NCI-H1694 (cell line): ENCODE data around the gene AVP.
A peak's percentile ranks its signal among the peaks of the same experiment; 100 is the strongest.
"Not testable (repeated sequence)": the region's sequence is repeated elsewhere in the genome, so short reads cannot be mapped to it uniquely, and the experiment has no call there.

Source experiments
- DNase-seq: peaks from one replicate; lab custom pipeline; 2025; lab: John Stamatoyannopoulos, UW

The AVP gene

DNA sequence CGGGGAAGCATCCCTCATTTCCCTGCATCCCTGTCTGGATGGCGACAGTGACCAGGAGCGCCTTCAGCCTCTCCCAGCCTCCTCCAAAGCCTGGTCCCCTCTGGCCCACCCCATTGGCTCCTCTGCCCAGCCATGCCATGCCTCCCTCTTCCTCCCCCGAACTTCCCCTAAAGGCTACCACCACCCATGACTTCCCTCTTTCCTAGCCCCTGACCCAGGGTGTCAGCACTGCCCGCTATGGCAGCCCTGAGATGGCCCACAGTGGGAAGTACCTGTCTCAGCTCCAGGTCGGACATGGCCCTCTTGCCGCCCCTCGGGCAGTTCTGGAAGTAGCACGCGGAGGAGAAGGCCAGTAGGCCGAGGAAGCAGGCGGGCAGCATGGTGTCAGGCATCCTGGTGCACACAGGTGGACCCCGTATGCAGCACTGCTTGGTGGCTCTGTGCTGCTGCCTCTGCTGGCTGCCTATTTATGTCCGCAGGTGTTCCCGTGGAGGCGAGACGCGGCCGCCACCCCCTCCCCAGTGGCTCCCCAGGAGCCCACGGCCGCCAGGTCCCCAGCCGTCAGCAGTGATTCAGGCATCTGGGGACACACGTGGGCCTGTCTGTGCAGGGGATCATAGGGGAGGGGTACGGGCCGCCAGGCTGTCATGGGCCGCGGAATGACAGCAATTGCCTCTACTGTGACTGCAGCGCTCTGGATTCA lies at the start of gene AVP:
Gene AVP, minus strand, starts transcription at position 442 of the 703 bp plus-strand sequence. Its CDS starts 50 bp downstream, at position 392.
- no peak for DNase-seq

DNA sequence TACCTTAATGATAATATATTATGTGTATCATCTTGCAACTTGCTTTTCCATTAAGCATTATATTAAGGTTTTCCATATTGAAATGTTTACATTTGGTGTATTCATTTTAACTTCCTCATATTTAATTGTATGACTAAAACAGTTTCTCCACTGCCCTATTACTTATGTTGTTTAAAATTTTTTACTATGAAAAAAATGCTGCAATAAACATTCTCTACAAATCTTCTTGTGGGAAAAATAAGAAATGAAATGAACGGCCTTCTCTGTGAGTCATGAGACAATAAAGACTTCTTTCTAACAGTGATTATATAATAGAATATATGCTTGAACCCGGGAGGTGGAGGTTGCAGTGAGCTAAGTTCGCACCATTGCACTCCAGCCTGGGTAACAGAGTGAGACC lies 49.6 kb upstream of the AVP start:
- DNase-seq, result no peak

DNA sequence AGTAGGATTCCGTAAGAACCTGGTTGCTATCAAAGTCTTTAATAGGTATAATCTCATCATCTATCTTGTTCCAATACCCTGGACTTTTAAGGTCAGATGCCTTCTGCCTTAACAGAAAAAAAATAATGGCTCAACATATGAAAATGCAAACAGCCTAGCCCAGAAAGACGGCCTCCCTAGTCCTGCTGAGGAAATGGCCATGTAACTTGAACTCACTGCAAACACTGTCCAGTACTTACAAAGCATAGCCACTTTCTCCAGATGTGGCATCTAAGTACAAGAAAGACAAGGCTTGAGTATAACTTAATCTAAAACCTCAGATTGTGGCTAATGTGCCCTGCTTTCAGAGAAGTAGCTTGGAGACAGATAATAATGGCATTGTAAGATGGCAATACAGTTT lies 48.6 kb upstream of the AVP start:
- DNase-seq, result no peak

GRCh38 chr20:3130051-3130600 lies 45.6 kb upstream of the AVP start:
- DNase-seq, result no peak

GRCh38 chr20:3129094-3129493 lies 44.6 kb upstream of the AVP start:
- DNase-seq, result no peak

GRCh38 chr20:3128275-3128984 lies 43.9 kb upstream of the AVP start:
- DNase-seq, result no peak

DNA sequence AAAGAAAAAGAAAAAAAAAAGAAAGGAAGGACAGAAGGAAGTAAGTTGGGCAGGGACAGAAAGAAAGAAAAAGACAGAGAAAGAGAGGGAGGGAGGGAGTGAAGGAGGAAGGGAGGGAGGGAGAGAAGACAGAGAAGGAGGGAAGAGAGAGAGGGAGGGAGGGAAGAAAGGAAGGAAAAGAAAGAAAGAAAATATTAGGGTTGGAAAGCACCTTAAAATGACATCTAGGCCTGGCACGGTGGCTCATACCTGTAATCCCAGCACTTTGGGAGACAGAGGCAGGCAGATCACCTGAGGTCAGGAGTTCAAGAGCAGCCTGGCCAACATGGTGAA lies 42.0 kb upstream of the AVP start:
- DNase-seq, result no peak

DNA sequence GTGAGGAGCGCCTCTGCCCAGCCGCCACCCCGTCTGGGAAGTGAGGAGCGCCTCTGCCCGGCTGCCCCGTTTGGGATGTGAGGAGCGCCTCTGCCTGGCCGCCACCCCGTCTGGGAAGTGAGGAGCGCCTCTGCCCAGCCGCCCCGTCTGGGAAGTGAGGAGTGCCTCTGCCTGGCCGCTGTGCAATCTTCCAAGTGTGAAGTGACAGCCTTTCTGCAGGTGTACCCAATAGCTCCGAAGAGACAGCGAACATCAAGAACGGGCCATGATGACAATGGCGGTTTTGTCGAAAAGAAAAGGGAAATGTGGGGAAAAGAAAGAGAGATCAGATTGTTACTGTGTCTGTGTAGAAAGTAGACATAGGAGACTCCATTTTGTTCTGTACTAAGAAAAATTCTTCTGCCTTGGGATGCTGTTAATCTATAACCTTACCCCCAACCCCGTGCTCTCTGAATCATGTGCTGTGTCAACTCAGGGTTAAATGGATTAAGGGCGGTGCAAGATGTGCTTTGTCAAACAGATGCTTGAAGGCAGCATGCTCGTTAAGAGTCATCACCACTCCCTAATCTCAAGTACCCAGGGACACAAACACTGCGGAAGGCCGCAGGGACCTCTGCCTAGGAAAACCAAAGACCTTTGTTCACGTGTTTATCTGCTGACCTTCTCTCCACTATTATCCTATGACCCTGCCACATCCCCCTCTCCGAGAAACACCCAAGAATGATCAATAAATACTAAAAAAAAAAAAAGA lies 41.4 kb upstream of the AVP start:
- DNase-seq, result not testable (repeated sequence)

DNA sequence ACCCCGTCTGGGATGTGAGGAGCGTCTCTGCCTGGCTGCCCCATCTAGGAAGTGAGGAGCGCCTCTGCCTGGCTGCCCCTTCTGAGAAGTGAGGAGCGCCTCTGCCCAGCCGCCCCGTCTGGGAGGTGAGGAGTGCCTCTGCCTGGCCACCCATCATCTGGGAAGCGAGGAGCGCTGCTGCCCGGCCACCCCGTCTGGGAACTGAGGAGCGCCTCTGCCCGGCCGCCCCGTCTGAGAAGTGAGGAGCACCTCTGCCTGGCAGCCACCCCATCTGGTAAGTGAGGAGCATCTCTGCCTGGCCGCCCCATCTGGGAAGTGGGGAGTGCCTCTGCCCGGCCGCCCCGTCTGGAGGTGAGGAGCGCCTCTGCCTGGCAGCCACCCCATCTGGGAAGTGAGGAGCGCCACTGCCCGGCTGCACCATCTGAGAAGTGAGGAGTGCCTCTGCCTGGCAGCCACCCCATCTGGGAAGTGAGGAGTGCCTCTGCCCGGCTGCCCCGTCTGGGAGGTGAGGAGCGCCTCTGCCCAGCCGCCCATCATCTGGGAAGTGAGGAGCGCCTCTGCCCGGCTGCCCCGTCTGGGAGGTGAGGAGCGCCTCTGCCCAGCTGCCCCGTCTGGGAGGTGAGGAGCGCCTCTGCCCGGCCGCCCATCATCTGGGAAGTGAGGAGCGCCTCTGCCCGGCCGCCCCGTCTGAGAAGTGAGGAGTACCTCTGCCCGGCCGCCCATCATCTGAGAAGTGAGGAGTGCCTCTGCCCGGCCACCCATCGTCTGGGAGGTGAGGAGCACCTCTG lies 40.4 kb upstream of the AVP start:
- not testable (repeated sequence) for DNase-seq

DNA sequence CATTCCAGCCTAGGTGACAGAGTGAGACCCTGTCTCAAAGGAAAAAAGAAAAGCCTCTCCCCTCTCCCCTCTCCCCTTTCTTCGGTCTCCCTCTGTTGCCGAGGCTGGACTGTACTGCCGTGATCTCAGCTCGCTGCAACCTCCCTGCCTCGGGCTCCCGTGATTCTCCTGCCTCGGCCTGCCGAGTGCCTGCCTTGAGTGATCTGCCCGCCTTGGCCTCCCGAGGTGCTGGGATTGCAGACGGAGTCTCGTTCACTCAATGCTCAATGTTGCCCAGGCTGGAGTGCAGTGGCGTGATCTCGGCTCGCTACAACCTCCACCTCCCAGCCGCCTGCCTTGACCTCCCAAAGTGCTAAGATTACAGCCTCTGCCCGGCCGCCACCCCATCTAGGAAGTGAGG lies 39.6 kb upstream of the AVP start:
- not testable (repeated sequence) for DNase-seq

DNA sequence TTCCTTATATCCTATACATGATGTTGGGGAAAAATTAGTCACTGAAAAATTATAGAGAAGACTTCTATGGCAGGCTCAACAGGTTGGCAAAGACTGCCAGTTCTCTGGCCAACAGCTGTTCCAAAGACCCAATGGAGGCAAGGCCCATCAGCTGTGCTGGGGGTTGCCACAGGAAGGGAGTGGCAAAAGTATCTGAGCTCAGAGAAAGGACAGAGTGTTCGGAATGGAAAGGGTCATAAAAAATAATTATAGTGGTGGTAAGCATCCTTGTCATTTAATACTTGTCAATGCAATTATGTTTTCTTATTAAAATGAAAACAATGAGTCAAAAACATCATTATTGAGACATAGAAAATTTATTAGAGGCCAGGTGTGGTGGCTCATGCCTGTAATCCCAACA lies 39.0 kb upstream of the AVP start:
- DNase-seq, result no peak

DNA sequence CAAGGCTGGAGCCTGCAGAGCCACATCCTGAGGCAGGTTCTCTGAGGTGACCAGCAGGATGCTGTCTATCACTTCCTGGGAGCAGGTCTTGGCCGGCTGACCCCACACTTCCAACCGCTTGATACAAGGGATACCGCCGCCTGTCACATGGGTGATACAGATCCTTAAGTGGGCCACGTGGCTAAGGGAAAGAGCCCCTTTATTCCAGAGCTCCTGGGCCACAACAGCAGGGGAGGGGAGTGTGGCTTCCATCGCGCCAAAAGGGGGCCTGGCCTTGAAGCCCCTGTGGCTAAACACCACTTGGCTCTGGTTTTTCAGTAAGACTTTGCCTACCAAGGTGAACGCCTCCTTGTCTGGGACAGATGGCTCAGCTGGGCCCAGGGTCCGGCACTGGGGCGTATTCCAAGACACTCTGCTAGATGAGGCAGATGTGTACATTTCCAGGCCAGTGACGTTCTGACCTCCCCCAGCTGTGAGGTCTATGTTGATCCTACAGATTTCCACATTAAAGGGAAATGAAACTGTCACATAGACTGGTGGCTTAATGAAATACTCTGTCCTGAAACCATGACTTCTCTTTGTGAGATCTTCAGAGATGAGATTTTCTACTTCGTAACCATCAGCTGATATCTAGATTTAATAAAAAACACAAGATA lies 37.6 kb upstream of the AVP start:
- no peak for DNase-seq

DNA sequence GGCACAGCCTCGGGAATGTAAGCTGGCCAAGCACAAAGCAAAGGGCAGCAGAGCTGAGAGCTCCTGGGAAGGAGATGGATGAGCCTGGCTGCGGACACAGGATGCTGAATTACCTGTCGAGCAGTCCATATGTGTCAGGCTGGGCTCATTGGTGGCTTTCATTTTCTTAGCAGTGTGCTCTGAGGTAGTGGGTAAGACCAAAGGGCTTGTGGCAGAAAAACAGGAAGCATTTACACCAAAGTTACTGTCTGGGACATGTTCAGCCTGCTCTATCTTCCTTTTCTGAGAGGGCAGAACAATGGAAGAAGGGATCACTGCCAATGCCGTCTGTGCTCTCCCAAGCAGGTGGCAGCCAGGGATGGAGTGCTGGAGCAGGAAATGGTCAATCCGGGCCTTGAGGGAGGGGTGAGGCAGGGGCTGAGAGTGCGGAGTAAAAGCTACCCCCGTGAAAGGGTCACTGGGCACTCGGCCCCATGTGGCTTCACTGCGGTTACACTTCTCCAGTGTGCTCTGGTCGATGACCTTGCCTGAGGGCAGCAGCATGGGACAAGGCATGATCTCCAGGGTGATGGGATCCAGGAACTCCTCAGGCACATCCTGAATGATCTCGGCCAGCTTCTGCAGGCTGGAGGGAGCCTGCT lies 36.9 kb upstream of the AVP start:
- DNase-seq, result no peak

- DNase-seq, result no peak
Measured at GRCh38 chr20:3119044-3119443, 34.5 kb upstream of the AVP start.

- DNase-seq, result peak; percentile 17
Measured at GRCh38 chr20:3117839-3118379, 33.4 kb upstream of the AVP start.

GRCh38 chr20:3116341-3116740 lies 31.8 kb upstream of the AVP start:
- no peak for DNase-seq

DNA sequence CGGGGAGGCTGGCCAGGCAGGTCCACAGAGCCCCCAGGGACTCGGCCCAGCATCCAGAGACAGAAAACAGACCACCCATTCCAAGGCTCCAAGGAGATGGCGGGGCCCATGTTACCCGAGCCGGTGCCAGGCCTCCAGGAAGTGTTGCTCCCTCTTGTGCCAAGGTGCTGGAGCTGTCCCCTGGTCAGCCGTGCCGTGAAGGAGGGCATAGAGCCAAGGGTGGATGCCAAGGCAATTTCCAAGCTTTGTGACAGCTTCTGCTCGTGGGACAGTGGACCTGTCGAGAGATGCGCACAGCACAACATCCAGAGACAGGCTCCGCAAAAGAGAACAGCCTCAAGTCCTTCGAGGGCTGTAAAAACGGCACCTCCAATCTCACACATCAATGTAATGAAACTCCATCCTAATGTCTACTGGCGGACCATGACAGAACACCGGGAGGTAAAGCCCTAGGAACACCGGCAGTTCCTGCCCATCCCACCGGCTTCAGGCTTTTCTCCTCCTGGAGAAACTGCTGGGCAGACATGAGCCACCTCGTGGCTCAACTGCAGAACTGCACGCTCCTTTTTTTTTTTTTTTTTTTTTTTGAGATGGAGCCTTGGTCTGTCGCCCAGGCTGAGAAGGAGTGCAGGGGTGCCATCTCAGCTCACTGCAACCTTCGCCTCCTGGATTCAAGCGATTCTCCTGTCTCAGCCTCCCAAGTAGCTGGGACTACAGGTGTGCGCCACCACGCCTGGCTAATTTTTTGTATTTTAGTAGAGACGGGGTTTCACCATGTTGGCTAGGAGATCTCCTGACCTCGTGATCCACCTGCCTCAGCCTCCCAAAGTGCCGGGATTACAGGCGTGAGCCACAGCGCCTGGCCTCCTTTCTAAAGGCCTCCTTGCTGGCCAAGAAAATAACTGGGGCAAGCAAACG lies 30.9 kb upstream of the AVP start:
- peak; percentile 70 for DNase-seq

DNA sequence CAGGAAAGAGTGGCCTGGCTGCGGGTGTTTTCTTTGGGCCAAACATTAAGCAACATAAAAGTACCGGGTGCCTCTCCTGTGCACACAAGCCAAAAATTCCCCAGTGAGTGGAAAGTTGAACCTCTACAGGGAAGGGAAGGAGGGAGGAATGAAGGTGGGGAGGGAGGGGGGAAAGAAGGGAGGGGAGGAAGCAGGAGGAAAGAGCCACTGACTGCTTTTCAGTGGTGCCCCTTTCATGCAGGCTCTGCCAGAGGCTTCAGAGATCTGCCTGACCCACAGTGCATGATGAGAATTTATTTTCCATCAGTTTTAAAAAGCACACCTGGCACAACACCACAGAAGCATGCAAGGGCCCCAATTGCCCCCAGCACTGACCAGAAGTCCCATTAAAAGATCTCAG lies 27.5 kb upstream of the AVP start:
- DNase-seq, result no peak

DNA sequence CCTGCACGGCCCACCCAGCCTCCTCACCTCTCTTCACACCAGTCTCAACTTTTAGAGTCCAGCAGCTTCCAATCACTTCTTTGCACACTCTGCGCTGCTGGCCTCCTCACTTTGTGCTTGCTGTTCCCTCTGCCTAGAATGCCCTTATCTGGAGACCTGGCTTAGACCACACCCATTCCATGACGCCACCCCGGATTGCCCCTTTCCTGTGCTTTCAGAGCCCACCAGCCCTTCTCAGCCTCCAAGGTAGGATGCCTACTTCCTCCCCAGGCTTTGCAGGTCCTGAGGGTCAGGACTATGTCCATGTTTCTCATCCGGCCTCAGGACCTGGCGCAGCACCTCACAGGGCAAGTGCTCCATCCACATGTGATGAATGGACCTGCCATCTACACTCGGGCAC lies 27.0 kb upstream of the AVP start:
- DNase-seq, result no peak
